GM19099 (cell line): ENCODE results near the gene SEC16A.

Experiments
- POLR2A ChIP-seq: IDR thresholded peaks from 3 replicates; pipeline ENCODE4 v1.6.1; 2011; ENCODE audit warnings: low read depth; ENCODE audit not compliant: insufficient read length; ENCODE audit errors: extremely low read depth

Gene SEC16A

DNA sequence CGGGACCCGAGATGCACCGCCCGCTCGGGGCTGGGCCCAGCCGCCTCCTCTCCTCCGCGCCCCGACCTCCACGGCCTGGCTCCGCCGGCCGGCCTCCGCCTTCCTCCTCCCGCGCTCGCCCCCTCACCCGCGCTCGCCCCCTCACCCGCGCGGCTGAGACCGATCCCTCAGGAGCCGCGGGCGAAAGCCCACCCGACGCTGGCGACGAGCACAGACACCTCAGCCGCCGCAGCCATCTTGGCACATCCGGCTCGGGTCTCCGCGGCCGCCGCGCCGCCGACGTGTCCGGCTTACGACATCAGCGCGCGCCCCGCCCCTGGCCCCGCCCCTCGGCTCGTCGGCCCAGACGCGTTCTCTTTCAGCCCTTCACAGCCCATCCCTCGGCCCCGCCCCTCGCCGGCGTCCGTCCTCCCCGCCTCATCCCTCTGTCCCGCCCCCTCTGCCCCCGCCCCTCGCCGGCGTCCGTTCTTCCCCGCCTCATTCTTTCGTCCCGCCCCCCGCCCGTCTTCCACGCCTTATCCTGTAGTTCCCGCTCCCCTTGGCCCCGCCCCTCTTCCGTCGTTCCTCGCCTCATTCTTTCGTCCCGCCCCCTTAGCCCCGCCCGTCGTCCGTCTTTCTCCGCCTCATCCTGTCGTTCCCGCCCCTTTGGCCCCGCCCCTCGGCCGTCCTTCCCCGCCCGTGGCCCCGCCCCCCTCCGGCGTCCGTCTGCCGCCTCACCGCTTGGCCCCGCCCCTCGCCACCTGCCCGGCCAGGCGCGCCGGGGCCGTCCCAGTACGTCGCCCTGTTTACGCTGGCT lies at the start of gene SEC16A:
TSS of gene SEC16A (minus strand) at position 248 of the 796 bp plus-strand sequence. CDS start 5,425 bp downstream, outside the sequence.
- peak; percentile 89 for TF ChIP-seq POLR2A

DNA sequence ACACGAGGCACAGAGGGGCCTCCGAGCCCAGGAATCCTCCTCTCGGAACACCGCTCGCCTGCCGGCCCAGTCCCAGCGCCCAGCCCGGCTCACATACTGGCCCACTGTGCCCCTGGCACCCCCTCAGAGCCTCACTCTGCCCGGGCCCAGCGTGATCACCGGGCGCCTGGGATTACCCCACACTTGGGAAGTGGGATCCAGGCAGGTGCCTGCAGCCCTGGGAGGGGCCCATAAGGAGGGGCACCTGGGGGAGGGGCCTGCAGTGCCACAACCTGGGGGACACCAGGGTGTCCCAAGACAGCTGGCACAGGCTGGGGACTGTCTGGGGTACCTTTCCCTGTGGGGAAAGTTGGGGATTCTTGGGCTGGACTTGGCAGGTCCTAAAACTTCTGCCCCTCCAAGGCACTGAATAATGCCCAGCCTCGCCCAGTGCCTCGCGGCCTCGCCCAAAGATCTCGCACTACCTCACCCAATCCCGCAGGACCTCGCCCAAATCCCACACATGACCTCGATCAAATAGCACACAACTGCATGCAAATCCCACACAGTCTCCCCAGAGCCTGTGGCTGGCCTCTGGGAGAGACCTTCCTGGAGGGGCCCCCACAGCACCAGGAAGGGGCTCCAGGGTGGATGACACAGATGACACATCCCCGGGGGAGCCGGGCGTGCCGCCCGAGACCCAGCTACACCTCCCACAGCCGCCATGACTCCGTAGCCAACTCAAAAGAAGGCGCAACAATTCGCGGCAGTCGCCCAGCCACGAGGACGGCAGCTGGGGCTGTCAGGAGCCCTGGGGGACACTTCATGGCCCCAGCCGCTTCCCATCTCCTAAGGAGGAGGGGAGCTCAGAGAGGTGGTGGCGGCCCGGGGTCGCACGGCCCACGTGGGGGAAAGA lies 49.3 kb upstream of the SEC16A start:
- TF ChIP-seq POLR2A, result no peak

DNA sequence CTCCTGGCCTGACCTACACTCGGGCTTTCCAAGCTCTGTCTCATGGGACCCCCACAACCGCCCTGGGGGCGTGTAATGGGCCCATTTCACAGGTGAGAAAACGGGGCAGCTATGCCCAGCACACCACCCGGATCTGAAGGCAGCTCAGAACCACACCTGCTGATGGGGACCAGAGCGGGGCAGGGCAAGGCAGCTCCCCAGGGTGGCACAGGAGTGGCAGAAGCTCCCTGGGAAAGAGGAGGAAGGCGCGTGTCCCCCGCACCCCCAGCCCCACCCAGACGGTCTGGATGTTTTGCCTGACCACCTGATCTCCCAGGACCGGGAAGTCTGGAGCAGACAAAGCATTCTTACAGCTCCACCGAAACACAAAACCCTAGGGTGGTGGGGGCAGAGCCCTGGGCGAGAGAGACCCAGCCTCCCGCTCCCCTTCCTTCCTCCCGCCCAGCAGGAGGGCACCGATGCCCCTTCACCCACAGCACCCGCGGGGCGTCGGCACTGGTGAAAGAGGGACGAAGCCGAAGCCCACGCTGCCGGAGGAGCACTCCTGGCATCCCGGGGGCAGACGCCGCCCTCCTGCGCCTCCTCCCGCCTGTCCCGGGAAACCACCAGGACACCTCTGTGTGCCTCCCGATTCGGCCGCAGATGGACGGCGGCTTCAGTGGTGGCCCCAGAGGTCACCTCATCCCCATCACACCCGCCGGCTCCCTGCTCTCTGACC lies 48.5 kb upstream of the SEC16A start:
- no peak for TF ChIP-seq POLR2A

- no peak for TF ChIP-seq POLR2A
Observed at GRCh38 chr9:136530461-136531089, 47.7 kb upstream of the SEC16A start.

DNA sequence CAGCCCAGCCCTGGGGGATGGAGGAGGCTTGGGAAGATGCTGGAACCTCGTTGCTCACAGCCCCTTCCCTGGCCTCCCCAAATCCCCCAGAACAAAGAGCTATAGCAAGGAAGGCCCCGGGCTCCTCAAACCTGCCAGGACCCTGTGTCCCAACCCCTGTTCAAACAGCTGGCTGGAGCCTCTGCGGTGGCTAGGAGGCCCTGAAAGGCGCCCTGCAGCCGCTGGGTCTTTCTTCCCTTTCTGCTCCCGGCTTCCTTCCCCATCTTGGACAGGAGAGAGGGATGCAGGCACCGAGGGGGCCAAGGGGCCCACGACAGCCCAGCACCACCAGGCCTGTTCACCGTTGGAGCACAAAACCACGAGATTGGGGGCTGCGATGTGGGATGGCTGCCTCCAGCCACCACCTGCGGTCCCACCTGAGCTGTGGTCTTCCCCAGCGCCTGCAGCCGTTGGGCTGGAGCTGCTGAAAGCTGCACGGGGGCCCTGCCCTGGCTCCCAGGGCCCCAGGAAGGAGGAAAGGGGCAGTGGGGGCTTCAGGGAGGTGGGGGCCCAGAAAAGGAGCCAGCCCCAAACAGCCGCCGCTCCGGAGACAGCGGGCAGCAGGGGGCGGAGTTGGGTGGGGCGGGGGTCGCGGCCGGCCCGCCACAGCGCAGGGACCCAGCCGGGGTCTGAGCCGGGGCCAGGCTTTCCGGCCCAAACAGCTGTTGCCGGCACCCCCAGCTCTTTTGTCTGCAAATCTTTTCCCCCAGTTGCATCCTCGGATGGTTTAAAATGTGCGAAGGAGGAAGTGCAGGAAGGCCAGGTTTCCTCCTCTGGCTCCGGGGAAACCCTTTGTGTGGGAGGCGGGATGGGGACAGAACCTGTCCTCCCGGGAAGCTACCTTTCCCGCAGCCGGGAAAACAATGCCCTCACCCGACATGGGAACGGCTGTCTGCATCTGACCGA lies 46.9 kb upstream of the SEC16A start:
- TF ChIP-seq POLR2A, result no peak

- no peak for TF ChIP-seq POLR2A
Observed at GRCh38 chr9:136528716-136529341, 46.0 kb upstream of the SEC16A start.

GRCh38 chr9:136527721-136528710 lies 45.2 kb upstream of the SEC16A start:
- no peak for TF ChIP-seq POLR2A

GRCh38 chr9:136527131-136527530 lies 44.3 kb upstream of the SEC16A start:
- TF ChIP-seq POLR2A, result no peak

GRCh38 chr9:136526625-136527066 lies 43.8 kb upstream of the SEC16A start:
- TF ChIP-seq POLR2A, result no peak

DNA sequence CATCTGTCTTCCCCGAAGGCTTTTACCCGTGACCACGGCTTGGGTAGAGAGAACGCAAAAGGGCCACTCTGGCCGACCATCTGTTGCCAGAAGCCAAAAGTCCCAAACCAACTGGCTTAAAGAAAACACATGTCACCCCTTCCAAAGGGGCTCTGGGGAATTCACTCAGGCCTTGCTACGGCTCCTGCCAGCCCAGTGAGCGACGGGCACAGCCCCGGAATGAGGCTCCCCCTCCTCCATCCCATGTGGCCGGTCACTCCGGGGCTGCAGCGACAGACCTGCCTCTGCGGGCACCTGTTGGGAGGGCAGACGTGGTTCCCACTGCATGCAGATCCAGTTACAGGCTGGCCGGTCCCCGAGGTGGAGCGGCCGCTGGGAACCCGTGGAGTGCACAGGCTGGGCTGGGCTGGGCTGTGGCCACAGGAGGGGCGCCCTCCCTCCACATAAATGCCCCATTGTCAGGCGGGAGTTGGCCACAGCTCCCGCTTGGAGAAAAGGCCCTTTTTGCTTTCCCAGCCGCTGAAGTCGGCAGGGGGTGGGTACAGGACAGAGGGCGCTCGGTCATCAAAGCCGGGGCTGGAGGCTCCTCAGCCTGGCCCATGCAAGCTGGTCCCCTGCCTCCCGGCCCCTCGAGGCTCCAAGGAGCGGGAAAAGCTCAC lies 43.1 kb upstream of the SEC16A start:
- TF ChIP-seq POLR2A, result no peak

GRCh38 chr9:136525207-136525606 lies 42.4 kb upstream of the SEC16A start:
- no peak for TF ChIP-seq POLR2A
